ENCODE data around the gene ADGRE2.
"Not testable (repeated sequence)": the region's sequence is repeated elsewhere in the genome, so short reads cannot be mapped to it uniquely, and the experiment has no call there.

ADGRE2 gene

DNA sequence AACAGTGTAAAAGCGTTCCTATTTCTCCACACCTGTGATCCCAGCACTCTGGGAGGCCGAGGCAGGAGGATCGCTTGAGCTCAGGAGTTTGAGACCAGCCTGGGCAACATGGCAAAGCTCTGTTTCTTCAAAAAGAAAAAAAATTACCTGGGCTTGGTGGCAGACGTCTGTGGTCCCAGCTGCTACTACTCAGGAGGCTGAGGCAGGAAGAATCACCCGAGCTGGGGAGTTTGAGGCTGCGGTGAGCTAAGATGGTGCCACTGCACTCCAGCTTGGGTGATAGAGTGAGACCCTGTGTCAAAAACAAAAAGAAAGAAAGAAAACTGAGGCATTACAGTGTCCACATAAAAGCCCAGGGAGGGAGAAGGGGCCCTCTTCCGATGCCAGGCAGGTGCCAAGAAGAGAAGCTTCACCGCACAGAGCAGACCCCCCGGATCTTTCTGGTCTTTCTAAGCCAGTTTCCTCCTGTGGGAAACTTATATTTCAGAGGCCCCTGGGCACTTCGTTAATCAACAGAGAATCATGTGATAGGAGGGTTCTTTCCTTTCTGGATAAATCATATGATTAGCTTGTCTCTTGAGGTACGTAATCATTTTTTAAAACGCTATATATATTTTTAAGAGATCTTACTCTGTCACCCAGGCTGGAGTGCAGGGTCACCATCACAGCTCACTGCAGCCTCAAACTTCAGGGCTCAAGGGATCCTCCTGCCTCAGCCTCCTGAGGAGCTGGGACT, at the start of gene ADGRE2:
TSS of gene ADGRE2 (minus strand) at position 451 of the 736 bp plus-strand sequence. CDS start 1,804 bp downstream, outside the sequence.
- DNase-seq = peak; percentile 62

DNA sequence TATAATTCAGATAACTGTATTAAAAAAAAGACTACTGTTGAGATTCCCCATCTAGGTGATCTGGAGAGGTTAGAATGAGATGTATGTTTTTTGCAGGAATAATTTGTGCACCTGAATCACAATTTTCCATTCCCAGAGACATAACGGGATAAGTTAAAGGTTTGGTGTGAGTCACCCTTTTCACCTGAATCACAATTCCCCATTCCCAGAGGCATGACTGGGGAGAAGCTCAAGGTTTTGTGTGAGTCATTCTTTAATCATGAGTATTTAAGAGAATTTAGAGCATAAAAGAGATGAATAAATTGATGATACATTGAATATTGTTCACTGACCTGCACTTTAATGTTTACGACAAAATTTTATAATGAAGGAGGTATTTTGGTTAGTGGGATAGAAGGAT, 47.6 kb upstream of the ADGRE2 start:
- DNase-seq = no peak

DNA sequence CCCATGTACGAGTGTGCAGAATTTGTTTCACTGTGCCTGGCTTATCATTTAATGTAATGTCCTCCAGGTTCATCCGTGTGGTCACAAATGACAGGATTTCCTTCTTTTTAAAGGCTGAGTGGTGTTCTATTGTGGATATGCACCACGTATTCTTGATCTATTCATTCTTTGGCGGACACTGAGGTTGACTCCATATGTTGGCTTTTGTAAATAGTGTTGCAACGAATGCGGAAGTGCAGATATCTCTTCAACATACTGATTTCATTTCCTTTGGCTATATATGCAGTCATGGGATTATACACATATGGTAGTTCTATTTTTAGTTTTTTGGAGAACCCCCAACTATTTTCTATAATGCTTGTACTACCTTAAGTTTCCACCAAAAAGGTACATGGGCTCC, 43.6 kb upstream of the ADGRE2 start:
- peak; percentile 65 for DNase-seq

DNA sequence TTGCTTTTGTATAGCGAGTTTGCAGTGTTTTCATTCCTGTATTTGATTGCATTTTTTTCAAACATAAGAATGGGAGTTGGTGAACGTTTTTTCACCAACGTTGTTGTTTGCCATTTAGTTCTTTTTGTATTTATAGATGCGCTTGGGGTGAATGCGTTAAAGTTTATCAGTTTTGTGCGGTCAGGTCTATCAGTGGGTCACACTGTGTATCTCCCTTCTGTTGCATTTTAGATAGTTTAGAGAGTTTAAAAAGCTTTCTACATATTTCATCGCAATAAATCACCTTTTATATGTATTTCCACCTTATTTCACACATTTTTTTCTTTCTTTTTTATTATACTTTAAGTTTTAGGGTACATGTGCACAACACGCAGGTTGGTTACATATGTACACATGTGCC, 40.2 kb upstream of the ADGRE2 start:
- no peak for DNase-seq

DNA sequence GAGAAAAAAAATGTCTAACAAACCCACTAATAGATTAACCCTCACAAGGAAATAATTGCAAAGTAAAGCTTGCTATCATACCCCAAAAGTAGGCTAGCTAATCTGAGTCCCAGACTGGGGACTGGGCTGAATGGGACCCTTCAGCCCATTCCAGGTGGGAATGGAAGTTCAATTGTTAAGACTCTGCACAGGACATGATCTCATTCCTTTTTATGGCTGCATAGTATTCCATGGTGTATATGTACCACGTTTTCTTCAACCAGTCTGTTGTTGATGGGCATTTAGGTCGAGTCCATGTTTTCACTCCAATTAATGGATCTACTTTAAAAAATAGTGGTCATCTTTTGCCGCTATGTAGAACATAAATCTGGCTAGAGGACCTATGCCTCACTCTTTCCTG, 38.7 kb upstream of the ADGRE2 start:
- DNase-seq = no peak

DNA sequence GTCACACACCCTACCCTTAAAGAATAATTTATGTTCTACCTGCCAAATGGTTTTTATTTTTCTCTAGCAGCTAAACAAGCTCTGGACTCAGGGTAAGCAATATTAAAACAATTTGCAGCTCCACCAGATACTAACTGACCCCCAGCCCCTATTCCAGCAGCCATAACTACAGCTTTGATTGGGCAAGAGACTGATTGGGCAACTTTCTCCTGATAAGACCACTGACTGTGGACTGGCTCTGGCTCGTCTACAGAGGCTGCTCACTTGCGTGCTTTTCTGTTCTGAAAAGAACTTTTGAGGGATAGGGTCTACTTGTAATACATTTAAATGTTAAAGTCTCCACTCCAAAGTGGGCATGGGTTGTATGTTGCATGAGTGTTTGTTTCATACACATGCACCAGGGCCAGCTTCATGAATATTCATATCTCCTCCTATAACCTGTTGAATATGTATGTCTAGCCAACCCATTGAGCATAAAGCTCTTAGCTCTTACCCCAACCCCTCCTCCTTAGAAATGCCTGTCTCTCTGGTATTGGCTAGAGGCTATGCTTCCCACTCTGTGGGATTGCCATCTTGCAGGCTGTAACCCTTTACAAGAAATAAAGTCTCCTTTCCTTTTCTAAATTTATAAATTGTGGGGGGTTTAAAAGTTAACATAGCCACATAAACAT, 36.8 kb upstream of the ADGRE2 start:
- DNase-seq = no peak

DNA sequence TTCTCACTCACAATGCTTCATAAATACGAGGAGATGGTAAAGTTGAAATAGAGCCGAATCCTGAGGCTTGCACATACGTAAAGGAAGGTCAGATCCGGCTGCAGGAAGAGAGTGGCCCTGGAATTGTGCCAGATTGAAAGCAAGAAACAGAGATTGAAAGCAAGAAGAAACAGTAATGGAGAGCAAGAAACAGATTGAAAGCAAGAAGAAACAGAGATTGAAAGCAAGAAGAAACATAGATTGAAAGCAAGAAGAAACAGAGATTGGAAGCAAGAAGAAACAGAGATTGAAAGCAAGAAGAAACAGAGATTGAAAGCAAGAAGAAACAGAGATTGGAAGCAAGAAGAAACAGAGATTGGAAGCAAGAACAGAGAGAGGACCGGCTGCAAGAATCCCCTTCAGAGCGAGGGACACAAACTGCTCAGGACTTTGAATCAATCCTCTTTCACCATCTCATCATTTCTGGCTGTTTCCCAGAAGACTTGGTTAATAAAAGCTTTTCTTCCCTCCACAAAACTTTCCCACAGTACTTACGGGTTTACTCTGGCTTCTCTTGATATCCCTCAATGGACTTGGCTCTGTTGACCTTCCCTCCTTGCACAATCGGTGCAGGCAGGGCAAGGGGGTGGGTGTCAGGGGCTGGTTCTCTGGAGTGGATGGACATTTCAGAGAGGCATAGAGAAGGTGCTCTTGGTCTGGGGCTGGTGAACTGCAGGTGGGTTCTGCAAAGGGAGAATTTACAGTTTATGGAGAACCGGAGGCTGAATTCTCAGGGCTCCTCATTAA, 31.1 kb upstream of the ADGRE2 start:
- DNase-seq = no peak

DNA sequence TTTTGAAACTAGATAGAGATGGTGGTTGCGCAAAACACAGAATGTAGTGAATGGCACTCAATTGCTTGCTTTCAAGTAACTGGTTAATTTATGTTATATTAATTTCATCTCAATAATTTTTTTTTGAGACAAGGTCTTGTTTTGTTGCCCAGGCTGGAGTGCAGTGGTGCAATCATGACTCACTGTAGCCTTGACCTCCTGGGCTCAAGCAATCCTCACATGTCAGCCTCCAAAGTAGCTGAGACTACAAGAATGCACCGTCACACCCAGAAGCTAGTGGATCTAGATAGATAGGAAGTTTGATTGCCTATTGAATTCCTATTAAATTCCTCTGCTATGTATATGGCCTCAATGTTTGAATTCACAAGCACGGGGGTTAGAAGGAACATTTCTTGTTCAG, 26.4 kb upstream of the ADGRE2 start:
- peak; percentile 17 for DNase-seq

DNA sequence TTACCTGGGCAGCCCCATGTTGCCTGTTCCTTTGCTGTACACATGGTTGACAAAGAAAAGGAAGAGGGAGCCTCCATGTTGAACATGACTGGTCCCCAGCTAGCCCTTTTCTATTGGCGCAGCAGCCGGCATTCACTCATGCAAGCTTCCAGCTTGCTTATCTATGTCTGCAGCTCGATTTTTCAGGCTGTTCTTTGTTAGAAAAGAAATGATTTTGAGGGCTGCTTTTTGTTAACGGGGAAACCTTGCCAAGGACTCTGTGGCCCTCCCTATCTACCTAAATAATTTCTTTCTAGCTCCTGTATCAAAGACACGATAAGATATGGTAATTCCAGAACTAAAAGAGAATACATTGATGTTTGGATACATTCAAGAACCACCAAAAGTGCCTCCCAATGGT, 20.4 kb upstream of the ADGRE2 start:
- DNase-seq = no peak

DNA sequence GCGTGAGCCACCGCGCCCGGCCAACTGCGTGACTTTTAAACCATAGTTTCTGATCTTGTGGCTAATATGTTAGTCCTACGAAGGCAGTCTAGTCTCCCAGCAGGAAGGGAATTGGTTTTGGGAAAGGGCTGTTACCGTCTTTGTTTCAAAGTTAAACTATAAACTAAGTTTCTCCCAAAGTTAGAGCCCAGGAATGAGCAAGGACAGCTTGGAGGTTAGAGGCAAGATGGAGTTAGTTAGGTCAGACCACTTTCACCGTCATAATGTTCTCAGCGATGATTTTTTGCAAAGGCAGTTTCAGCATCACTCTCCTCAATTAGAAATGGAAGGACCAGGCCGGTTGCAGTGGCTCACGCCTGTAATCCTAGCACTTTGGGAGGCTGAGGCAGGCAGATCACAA, 17.7 kb upstream of the ADGRE2 start:
- no peak for DNase-seq

DNA sequence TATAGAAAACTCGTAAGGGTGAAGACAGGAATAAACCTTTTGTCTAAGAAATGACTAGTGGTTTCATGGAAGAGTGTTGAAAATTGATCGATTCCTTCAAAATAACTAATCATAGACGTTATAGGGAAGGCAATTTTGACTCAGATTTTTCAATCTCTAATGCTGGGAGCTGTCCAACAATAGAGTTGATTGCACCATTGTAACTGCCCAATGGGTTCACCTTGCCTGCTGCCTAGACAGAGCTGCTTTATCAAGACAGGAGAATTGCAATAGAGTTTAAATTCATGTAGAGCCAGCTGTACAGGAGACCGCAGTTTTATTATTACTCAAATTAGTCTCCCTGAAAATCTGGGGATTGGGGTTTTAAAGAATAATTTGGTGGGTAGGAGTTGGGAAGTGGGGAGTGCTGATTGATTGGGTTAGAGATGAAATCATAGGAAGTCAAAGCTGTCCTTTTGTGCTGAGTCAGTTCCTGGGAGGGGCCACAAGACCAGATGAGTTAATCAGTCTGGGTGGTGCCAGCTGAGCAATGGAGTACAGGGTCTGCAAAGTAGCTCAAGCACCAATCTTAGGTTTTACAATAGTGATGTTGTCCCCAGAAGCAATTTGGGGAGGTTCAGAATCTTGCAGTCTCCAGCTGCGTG, 16.8 kb upstream of the ADGRE2 start:
- DNase-seq = peak; percentile 61

DNA sequence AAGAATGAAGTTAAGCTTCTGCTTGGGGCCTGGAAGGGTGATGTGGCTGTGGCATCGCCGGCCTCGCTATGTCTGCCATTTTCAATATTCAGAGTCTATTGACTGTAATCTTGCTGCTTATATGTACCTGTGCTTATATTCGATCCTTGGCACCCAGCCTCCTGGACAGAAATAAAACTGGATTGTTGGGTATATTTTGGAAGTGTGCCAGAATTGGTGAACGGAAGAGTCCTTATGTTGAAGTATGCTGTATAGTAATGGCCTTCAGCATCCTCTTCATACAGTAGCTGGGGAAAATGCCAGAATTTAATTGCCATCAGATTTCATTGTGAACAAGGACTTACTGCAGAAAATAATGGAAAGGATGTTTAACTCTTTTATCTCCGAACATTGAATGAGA, 13.9 kb upstream of the ADGRE2 start:
- DNase-seq = not testable (repeated sequence)

DNA sequence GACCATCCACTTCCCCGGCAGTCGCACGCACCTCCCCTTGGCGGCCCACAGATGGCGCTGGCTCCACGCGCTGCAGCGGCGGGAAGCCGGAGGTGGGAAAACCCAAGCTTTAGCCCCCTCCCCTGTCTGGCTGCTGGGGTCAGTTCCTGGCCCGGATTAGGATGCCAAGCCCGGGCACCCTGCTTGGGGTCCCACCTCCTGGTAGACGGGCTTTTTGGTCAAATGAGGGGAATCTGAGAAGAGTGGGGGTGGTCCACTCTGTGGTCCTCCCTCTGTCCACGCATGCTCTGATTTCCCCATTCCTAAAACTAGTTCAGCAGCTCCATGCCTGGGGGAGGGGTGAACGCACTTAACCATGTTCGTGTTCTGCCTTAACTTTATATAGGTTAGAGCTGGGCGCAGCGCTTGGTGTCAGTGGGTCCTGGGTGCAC, 8.1 kb upstream of the ADGRE2 start:
- DNase-seq = peak; percentile 48

DNA sequence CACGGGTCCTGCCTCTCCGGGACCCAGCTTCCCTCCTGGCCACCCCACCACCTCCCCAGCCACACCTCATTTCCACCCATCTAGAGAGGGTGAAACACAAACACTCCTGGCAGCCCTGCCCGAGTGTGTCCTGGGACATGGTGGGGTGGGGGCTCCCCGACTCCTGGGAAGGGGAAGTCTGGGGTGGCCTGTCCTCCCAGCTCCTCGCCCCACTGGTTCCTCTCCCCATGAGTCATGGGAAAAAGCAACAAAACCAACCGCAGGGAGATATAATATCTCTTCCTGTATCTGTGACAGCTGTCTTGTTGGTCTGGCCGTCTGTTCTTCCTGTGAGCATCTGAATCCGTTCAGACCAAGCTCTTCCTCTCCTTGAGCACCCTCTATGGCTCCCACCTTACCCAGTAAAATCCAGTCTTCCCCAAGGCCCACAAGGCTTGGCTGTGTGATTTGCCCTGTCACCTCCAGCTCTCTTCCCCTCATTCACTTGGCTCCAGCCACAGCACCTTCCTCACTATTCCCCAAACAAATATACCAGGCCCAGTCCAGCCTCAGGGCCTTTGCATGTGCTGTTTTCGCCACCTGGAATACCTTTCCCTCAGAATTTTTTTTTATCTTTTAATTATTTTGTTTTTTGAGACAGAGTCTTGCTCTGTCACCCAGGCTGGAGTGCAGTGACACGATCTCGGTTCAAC, 6.9 kb upstream of the ADGRE2 start:
- DNase-seq = peak; percentile 97

DNA sequence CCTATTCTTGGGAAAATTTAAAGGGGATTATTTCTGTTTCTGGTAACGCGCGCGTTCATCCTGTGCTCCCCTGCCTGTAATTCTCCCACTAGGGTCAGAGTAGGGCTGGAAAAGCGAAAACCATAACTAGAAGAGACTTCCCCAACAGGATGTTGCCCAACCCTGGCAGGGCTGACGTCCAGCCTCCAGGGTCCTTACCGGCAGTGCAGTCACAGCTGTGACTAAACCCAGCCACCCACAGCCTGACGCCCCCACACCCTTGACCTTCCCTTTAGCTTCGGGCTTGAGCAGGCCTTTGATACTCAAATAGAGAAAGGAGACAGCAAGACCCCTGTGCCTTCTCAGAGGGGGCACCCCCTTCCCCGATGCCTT, 6.4 kb upstream of the ADGRE2 start:
- DNase-seq = peak; percentile 99

DNA sequence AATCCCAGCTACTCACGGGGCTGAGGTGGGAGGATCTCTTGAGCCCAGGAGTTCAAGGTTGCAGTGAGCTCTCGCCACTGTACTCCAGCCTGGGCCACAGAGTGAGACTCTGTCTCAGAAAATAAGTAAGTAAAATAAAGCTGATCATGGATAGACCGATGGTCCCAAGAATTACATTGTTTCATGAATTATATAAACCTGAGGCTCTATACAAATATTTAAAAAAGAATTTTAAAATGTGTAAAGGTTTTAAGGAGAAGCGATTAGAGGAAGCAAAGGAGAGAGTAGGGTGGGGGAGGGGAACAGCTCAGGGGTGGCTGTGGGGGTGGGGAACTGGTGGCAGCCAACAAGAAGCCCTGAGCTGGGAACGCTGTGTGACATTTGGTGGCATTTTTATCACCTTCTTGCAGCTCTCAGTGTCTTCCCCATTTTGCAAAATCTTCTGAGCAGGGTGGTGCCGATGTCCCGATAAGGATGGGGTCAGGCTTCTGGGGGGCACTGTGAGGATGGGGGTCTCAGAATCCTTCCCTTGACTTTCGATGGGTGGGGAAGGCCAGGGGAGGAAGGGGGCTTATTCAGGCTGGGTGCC, 5.1 kb upstream of the ADGRE2 start:
- DNase-seq = peak; percentile 43

DNA sequence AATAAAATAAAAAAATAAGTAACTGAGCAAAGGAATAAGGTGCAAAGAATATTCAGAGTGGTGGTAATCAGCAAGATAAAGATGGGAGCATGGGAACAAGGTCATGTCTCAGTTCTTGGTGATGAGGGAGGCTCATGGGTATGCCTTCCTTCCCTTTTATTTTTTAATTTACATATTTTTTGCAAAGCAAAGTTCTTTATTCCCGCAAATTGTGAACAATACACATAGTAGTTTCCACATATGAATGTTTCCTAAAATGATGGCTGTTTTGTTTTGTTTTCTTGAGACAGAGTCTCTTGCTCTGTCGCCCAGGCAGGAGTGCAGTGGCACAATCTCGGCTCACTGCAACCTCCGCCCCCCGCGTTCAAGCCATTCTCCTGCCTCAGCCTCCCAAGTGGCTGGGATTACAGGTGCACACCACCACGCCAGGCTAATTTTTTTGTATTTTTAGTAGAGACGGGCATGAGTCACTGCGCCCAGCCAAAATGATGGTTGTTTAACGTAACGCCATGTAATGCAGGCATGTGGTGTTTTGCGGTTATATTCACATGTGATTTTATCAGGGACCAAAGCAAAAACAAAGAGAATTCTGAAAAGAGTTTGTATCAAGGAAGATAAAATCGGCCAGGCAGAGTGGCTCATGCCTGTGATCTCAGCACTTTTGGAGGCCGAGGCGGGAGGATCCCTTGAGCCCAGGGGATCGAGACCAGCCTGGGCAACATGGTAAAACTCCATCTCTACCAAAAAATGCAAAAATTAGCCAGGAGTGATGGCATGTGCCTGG, 4.5 kb upstream of the ADGRE2 start:
- DNase-seq = peak; percentile 57

DNA sequence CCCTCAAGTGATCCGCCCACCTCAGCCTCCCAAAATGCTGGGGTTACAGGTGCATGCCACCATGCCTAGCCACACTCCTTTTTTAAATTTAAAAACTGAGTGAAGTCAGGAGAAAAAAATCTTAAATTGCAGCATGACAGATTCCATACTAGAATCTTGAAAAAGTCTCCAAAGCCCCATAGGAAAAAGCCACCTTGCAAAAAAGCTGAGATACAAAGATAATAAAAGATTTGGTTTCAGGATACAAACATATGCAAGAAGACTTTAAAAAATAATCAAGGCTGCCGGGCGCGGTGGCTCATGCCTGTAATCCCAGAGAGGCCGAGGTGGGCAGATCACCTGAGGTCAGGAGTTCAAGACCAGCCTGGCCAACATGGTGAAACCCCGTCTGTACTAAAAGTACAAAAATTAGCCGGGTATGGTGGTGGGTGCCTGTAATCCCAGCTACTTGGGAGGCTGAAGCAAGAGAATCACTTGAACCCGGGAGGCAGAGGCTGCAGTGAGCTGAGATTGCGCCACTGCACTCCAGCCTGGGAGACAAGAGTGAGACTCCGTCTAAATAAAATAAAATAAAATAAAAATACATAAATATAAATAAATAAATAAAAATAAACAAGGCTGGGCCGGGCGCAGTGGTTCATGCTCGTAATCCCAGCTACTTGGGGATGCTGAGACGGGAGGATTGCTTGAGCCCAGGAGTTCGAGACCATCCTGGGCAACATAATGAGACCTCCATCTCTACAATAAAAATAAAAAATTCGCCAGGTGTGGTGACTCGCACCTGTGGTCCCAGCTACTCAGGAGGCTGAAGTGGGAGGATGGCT, 3.6 kb upstream of the ADGRE2 start:
- not testable (repeated sequence) for DNase-seq

DNA sequence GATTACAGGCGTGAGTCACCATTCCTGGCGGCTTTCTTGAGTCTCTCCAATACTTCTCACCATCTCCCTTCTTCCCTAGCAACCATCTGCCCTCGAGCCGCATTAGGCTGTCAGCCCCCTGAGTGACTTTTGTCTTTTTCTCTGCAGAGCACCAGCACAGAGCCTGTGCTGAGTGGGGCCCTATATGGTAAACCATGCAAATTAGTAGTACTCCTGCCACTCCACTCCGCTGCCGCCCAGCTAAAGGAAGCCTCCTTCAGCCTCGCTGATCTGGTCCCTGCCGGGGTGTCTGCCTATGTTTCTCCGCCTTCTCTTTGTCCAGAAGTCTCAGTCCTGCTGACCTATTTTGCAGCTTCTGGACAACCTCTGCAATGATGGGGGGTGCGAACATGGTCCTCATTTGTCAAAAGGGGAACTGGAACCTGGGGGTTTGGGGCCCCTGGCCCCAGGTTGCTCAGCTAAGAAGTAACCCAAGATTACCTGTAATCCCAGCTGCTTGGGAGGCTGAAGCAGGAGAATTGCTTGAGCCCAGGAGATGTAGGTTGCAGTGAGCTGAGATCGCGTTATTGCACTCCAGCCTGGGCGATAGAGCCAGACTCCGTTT, 2.4 kb upstream of the ADGRE2 start:
- not testable (repeated sequence) for DNase-seq

DNA sequence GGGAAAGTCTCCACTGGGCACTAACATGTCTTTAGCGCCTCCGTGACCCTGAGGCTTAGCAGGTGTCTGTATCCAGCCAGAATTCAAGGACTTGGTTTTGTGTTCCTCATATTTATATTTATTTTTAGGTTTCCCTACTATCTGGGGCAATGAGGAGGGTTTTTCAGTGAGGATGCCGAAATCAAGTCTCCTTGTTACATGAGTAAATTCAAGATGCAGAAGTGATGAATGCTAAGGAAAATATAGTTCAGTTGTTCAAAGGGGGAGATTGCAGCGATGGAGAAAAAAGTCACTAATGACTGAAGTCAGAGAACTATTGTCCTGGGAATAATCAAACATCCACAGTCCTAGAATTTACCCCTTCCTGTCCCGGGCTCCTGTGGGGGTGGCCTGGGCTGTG, 791 bp upstream of the ADGRE2 start:
- DNase-seq = peak; percentile 58

Measured in inflammatory macrophage treated with lipopolysaccharide for 4 hours (primary cell).